Stimulated activated CD4-positive, alpha-beta T cell treated with anti-CD3 and anti-CD28 coated beads, Interleukin-4, amount 100 ng/mL, for 24 hours (primary cell): ENCODE data around the gene TM7SF2.
"Not testable (repeated sequence)": the region's sequence is repeated elsewhere in the genome, so short reads cannot be mapped to it uniquely, and the experiment has no call there.

Source experiments
- DNase-seq: peaks from one replicate; pipeline ENCODE4 v3.0.0-alpha.2; 2020

Gene TM7SF2

GRCh38 chr11:65115361-65116082 lies 3.9 kb downstream of the TM7SF2 start:
- DNase-seq = no peak

- peak; percentile 73 for DNase-seq
Measured at GRCh38 chr11:65116370-65117205, 4.9 kb downstream of the TM7SF2 start.

- peak; percentile 100 for DNase-seq
Measured at GRCh38 chr11:65117206-65118096, 5.8 kb downstream of the TM7SF2 start, which contains the start of gene ZNHIT2. TSS of gene ZNHIT2 (minus strand) at chr11:65117701. CDS start at chr11:65117653, 48 bp downstream.

- DNase-seq = no peak
Measured at GRCh38 chr11:65118097-65118837, 6.6 kb downstream of the TM7SF2 start.

GRCh38 chr11:65118891-65119669 lies 7.4 kb downstream of the TM7SF2 start:
- not testable (repeated sequence) for DNase-seq

- DNase-seq = no peak
Measured at GRCh38 chr11:65119670-65119995, 8.0 kb downstream of the TM7SF2 start.

- no peak for DNase-seq
Measured at GRCh38 chr11:65120831-65121230, 9.2 kb downstream of the TM7SF2 start.

- no peak for DNase-seq
Measured at GRCh38 chr11:65121447-65121864, 9.8 kb downstream of the TM7SF2 start.

- peak; percentile 99 for DNase-seq
Measured at GRCh38 chr11:65121865-65122696, 10.4 kb downstream of the TM7SF2 start, which contains the start of the genes FAU and MRPL49. TSS of gene FAU (minus strand) at chr11:65122134. CDS start at chr11:65121813, 321 bp downstream. TSS of gene MRPL49 (plus strand) at chr11:65122321. CDS start at chr11:65122347, 26 bp downstream.

- no peak for DNase-seq
Measured at GRCh38 chr11:65124480-65125196, 13.0 kb downstream of the TM7SF2 start.

GRCh38 chr11:65125197-65126056 lies 13.8 kb downstream of the TM7SF2 start:
- no peak for DNase-seq

GRCh38 chr11:65126624-65127274 lies 15.1 kb downstream of the TM7SF2 start:
- no peak for DNase-seq

- DNase-seq = no peak
Measured at GRCh38 chr11:65127473-65128181, 16.0 kb downstream of the TM7SF2 start.

GRCh38 chr11:65128182-65129145 lies 16.8 kb downstream of the TM7SF2 start:
- DNase-seq = no peak

- no peak for DNase-seq
Measured at GRCh38 chr11:65129649-65130441, 18.2 kb downstream of the TM7SF2 start.
